GM23338 (cell line): ENCODE data around the gene CNNM2.

Source experiments
- CREB1 ChIP-seq: fragments of 250-450 bp; sonication (Bioruptor Pico); IDR thresholded peaks from 2 replicates; pipeline ENCODE4 v1.5.0; 2020; ENCODE audit warnings: low read depth, mild to moderate bottlenecking, moderate library complexity
- EZH2 ChIP-seq: fragments of 200-600 bp; sonication (generic); IDR thresholded peaks from one replicate; pipeline ENCODE4 v1.8.0; 2017; ENCODE audit warnings: antibody characterized with exemption, mild to moderate bottlenecking, low read depth; ENCODE audit not compliant: unreplicated experiment
- EZH2phosphoT487 ChIP-seq: fragments of 200-600 bp; sonication (generic); IDR thresholded peaks from one replicate; pipeline ENCODE4 v1.8.1; 2018; ENCODE audit warnings: antibody characterized with exemption; ENCODE audit not compliant: unreplicated experiment
- JUNB ChIP-seq: IDR thresholded peaks from one replicate; pipeline ENCODE4 v1.6.1; 2016; ENCODE audit warnings: antibody characterized with exemption; ENCODE audit not compliant: unreplicated experiment
- NANOG ChIP-seq: IDR thresholded peaks from 2 replicates; pipeline ENCODE4 v1.6.1; 2016; ENCODE audit warnings: antibody characterized with exemption, borderline replicate concordance
- POLR2AphosphoS5 ChIP-seq: IDR thresholded peaks from 2 replicates; pipeline ENCODE4 v1.6.1; 2016; ENCODE audit warnings: antibody characterized with exemption, low read depth
- STAT1 ChIP-seq: IDR thresholded peaks from one replicate; pipeline ENCODE4 v1.6.1; 2016; ENCODE audit warnings: antibody characterized with exemption; ENCODE audit not compliant: unreplicated experiment
- ZNF114 ChIP-seq: fragments of 250-450 bp; sonication (Bioruptor Pico); IDR thresholded peaks from 2 replicates; pipeline ENCODE4 v1.5.0; 2020; ENCODE audit warnings: mild to moderate bottlenecking, moderate library complexity
- ZNF331 ChIP-seq: fragments of 250-450 bp; sonication (Bioruptor Pico); IDR thresholded peaks from 2 replicates; pipeline ENCODE4 v1.5.0; 2020; ENCODE audit warnings: low read depth, mild to moderate bottlenecking, moderate library complexity
- TF ChIP-seq, protein P1 (sequence below), 2 experiments: fragments of 200-600 bp in 1 of 2; sonication (generic) in 1 of 2; conservative IDR thresholded peaks; 2 replicates each; pipeline versions ENCODE4 v1.5.1 to v1.6.1; 2016 to 2017; ENCODE audit warnings: antibody characterized with exemption in 2 of 2, low read depth in 2 of 2, mild to moderate bottlenecking in 2 of 2, moderate library complexity in 1 of 2
- TF ChIP-seq, protein P2 (sequence below): IDR thresholded peaks from one replicate; pipeline ENCODE4 v1.6.1; 2018; ENCODE audit warnings: antibody characterized with exemption; ENCODE audit not compliant: unreplicated experiment
- TF ChIP-seq, protein P3 (sequence below): IDR thresholded peaks from 2 replicates; pipeline ENCODE4 v1.6.1; 2016; ENCODE audit warnings: antibody characterized with exemption
- TF ChIP-seq, protein P4 (sequence below): fragments of 250-450 bp; sonication (Bioruptor Pico); IDR thresholded peaks from 2 replicates; pipeline ENCODE4 v1.5.0; 2020; ENCODE audit warnings: mild to moderate bottlenecking, moderate library complexity

DNA sequence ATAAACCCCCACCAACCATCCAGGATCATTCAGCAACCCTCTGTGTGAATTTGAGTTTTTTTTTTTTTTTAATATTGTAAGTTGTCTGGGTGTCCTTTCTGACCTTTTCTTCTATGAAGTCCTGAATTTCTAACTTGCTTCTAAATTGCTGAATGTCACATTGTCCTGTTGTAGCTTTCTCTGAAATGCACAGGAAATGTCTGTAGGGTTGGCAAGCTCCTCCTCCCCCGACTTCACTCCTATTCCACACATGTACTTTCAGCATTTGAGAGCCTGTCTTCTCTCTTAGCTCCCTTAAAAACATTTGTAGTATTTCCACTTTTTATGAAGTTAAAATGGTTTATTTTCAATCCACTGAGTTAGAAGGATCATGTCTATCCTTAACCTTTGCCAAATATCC lies 3.3 kb upstream of the CNNM2 start:
- TF ChIP-seq, protein P1, sequence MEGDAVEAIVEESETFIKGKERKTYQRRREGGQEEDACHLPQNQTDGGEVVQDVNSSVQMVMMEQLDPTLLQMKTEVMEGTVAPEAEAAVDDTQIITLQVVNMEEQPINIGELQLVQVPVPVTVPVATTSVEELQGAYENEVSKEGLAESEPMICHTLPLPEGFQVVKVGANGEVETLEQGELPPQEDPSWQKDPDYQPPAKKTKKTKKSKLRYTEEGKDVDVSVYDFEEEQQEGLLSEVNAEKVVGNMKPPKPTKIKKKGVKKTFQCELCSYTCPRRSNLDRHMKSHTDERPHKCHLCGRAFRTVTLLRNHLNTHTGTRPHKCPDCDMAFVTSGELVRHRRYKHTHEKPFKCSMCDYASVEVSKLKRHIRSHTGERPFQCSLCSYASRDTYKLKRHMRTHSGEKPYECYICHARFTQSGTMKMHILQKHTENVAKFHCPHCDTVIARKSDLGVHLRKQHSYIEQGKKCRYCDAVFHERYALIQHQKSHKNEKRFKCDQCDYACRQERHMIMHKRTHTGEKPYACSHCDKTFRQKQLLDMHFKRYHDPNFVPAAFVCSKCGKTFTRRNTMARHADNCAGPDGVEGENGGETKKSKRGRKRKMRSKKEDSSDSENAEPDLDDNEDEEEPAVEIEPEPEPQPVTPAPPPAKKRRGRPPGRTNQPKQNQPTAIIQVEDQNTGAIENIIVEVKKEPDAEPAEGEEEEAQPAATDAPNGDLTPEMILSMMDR (conservative IDR thresholded peaks at IDR 0.05; ENCODE audit: low read depth in 2 of 2), result no peak
- TF ChIP-seq POLR2AphosphoS5 (no peak), CREB1 (CRISPR knock-in tag) (no peak), EZH2 (no peak), STAT1 (no peak), JUNB (no peak), EZH2phosphoT487 (no peak), ZNF114 (no peak), ZNF331 (CRISPR knock-in tag) (no peak), NANOG (no peak)
- TF ChIP-seq, protein P2, sequence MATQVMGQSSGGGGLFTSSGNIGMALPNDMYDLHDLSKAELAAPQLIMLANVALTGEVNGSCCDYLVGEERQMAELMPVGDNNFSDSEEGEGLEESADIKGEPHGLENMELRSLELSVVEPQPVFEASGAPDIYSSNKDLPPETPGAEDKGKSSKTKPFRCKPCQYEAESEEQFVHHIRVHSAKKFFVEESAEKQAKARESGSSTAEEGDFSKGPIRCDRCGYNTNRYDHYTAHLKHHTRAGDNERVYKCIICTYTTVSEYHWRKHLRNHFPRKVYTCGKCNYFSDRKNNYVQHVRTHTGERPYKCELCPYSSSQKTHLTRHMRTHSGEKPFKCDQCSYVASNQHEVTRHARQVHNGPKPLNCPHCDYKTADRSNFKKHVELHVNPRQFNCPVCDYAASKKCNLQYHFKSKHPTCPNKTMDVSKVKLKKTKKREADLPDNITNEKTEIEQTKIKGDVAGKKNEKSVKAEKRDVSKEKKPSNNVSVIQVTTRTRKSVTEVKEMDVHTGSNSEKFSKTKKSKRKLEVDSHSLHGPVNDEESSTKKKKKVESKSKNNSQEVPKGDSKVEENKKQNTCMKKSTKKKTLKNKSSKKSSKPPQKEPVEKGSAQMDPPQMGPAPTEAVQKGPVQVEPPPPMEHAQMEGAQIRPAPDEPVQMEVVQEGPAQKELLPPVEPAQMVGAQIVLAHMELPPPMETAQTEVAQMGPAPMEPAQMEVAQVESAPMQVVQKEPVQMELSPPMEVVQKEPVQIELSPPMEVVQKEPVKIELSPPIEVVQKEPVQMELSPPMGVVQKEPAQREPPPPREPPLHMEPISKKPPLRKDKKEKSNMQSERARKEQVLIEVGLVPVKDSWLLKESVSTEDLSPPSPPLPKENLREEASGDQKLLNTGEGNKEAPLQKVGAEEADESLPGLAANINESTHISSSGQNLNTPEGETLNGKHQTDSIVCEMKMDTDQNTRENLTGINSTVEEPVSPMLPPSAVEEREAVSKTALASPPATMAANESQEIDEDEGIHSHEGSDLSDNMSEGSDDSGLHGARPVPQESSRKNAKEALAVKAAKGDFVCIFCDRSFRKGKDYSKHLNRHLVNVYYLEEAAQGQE, result no peak
- TF ChIP-seq, protein P3, sequence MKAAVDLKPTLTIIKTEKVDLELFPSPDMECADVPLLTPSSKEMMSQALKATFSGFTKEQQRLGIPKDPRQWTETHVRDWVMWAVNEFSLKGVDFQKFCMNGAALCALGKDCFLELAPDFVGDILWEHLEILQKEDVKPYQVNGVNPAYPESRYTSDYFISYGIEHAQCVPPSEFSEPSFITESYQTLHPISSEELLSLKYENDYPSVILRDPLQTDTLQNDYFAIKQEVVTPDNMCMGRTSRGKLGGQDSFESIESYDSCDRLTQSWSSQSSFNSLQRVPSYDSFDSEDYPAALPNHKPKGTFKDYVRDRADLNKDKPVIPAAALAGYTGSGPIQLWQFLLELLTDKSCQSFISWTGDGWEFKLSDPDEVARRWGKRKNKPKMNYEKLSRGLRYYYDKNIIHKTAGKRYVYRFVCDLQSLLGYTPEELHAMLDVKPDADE, result no peak
- TF ChIP-seq, protein P4, sequence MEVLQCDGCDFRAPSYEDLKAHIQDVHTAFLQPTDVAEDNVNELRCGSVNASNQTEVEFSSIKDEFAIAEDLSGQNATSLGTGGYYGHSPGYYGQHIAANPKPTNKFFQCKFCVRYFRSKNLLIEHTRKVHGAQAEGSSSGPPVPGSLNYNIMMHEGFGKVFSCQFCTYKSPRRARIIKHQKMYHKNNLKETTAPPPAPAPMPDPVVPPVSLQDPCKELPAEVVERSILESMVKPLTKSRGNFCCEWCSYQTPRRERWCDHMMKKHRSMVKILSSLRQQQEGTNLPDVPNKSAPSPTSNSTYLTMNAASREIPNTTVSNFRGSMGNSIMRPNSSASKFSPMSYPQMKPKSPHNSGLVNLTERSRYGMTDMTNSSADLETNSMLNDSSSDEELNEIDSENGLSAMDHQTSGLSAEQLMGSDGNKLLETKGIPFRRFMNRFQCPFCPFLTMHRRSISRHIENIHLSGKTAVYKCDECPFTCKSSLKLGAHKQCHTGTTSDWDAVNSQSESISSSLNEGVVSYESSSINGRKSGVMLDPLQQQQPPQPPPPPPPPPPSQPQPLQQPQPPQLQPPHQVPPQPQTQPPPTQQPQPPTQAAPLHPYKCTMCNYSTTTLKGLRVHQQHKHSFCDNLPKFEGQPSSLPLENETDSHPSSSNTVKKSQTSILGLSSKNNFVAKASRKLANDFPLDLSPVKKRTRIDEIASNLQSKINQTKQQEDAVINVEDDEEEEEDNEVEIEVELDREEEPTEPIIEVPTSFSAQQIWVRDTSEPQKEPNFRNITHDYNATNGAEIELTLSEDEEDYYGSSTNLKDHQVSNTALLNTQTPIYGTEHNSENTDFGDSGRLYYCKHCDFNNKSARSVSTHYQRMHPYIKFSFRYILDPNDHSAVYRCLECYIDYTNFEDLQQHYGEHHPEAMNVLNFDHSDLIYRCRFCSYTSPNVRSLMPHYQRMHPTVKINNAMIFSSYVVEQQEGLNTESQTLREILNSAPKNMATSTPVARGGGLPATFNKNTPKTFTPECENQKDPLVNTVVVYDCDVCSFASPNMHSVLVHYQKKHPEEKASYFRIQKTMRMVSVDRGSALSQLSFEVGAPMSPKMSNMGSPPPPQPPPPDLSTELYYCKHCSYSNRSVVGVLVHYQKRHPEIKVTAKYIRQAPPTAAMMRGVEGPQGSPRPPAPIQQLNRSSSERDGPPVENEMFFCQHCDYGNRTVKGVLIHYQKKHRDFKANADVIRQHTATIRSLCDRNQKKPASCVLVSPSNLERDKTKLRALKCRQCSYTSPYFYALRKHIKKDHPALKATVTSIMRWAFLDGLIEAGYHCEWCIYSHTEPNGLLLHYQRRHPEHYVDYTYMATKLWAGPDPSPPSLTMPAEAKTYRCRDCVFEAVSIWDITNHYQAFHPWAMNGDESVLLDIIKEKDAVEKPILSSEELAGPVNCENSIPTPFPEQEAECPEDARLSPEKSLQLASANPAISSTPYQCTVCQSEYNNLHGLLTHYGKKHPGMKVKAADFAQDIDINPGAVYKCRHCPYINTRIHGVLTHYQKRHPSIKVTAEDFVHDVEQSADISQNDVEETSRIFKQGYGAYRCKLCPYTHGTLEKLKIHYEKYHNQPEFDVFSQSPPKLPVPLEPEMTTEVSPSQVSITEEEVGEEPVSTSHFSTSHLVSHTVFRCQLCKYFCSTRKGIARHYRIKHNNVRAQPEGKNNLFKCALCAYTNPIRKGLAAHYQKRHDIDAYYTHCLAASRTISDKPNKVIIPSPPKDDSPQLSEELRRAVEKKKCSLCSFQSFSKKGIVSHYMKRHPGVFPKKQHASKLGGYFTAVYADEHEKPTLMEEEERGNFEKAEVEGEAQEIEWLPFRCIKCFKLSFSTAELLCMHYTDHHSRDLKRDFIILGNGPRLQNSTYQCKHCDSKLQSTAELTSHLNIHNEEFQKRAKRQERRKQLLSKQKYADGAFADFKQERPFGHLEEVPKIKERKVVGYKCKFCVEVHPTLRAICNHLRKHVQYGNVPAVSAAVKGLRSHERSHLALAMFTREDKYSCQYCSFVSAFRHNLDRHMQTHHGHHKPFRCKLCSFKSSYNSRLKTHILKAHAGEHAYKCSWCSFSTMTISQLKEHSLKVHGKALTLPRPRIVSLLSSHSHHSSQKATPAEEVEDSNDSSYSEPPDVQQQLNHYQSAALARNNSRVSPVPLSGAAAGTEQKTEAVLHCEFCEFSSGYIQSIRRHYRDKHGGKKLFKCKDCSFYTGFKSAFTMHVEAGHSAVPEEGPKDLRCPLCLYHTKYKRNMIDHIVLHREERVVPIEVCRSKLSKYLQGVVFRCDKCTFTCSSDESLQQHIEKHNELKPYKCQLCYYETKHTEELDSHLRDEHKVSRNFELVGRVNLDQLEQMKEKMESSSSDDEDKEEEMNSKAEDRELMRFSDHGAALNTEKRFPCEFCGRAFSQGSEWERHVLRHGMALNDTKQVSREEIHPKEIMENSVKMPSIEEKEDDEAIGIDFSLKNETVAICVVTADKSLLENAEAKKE (CRISPR knock-in tag), result no peak
